HG03175 (cell line): ENCODE measurements around the gene MSTO1.
A peak's percentile ranks its signal among the peaks of the same experiment; 100 is the strongest.
"Not testable (repeated sequence)": the region's sequence is repeated elsewhere in the genome, so short reads cannot be mapped to it uniquely, and the experiment has no call there.

Experiments
- ATAC-seq: cut with Tn5 transposase; IDR thresholded peaks from one replicate; pipeline ENCODE4 v1.9.1; 2021; ENCODE audit warnings: mild to moderate bottlenecking, moderate library complexity; ENCODE audit not compliant: unreplicated experiment

Gene MSTO1

DNA sequence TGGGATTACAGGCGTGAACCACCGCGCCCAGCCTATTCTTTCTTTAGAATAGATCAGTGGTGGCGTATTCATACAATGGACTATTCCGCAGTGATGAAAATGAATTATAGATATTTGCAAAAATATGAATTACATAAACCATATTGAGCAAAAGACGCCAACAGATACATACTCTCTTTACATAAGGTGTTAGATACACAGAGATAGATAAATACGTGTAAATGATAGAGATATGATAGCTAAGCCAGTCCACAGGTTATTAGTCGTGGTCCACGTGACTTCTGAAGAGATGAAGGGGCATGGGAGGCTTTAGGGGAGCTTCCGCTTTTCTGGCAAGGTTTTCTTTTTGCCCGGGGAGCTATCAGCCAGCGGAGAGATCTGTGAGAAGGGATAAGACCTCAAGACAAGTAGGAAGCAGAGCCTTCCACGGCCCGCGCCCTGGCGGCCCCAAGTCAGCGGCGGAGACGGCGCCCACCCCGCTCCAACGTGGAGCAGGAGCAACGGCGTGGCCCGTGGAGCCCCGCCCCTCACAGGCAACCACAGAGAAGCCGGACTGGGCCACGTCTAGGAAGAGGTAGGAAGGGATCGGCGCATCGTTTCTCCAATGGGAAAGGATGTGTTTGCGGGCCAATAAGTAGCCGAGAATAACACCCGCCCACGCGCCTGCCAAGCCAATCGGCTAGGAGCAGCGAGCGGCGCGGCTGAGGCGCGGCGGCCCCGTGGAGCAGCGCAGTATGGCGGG, at the start of gene MSTO1:
MSTO1 (plus strand) TSS at position 704 of the 742 bp plus-strand sequence; CDS start at position 735, 31 bp downstream.
- ATAC-seq = peak; percentile 93

DNA sequence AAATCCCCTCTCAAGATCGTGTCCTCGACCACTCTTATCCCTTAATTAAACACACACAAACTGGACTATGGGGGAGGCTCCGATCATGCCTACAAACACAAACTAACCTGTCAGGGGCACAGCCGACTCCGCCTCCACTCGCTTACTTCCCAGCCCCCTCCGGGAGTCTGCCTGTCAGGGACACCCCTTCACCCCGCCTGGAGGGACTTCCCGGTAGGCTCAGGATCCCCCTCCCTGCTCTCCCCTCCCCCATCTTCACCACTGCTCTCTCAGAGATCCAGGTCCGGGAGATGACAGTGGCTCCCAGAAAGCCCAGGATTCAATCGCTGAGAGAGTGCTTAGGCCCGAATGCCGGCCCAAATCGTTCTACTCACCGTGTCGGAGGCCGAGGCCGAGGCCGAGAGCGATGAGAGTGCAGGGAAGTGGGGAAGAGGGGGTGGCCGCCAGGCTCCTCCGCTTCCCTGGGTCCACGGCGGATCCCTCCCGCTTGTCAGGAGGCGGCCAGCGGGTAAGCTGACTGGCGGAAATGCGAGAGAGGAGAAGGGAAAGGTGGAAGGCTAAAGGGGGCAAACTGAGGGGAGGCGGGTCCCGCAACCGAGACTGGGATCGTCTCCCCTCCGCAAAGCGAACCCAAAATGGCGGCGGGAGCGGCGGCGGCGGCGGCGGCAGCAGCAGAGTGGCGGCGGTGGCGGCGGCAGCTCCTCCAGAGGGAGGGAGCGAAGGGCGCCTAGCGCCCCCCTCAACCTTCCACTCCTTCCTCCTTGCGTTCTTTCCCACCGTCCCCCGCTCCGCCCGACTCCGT, 48.0 kb upstream of the MSTO1 start:
- ATAC-seq = peak; percentile 22

DNA sequence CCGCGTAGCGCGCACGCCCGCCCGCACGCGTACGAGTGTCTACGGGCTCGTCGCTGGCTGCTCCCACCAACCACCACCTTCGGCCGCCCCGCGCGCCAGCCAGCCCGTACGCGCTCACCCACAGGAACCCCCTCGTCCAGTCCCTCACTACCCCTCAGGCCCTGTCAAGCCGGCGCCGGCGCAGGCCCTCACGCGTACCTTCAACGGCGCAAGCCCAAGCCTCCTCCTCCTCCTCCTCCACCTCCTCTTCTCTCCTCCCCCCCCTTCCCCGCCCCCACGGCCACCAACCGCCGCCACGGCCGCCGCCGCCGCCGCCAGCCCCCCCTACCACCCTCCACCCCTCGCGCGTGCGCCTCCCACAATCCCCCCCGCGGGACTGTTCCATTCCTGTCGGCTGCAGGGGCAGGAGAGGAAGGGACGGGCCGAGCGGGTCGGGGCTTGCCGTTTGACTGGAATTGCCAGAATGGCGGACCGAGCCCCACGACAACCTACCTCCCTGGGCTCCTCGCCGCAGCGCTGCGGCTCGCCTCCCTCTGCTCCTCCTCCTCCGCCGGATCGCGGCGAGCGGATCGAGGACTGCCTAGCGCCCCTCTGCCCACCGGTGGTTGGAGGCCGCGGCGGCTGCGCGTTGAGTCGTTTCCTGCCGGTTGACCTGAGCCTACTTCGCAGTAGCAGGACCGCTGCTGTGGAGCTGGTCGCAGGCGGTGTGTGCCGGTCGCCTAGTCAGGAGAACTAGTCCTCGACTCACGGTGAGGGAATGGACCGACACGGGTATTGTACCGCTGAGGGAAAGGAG, 47.2 kb upstream of the MSTO1 start, which contains the start of gene ASH1L:
ASH1L (minus strand) TSS at position 223 of the 796 bp plus-strand sequence. CDS start 41,284 bp downstream, outside the sequence.
- peak; percentile 77 for ATAC-seq

DNA sequence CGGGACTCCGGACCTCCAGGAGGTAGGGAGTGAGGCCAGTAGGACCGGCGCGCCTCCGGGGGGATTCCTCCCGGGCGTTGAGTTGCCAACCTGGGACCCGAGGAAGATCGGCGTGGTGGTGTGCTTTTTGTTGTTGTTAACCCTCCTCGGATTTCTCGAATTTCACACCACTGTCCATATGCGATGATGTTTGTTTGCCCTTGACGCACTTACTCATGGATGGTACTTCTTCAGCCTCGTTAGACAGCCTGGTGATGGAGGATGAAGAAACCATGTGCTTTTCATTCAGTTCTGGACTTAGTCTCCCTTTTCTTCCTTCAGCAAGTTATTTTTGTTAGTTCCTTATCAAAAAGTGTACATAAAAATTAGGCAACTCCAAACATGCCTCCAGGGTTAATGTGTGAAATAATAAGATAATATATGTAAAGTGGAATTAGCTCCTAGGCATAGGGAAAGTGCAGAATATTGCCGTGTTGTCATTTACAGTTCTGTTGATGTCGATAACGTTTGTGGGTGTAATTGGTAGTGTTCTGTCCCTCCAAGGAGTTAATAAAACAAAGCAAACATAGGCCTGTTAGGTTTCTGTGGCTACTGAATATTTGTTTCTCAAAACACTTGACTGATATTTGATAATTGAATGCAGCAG, 46.5 kb upstream of the MSTO1 start:
- peak; percentile 4 for ATAC-seq

DNA sequence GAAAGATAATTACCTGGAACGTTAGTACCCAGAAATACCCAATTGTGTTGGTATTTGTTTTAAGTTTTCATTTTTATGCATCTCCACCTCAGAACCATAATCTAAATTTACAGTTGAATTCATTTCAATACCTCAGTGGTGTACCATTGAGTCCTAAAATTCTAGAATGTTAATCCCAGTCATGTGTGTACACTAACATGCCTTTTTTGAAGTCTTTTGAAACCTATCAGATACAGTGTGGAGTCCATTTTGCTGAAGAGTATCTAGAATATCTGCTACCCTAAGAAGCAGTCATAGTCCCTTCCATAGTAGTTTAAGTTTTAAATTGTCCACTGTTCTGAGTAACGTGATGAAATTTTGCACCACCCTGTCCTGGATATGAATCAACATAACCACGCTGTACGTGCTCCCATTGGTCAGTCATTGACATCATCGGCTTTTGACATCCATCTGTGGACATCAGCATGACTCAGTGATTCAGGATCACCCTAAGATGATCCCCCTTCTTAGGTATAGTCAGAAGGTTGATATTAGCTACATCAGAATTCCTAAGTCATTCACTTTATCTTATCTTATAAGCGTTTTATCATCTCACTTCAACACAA, 39.9 kb upstream of the MSTO1 start:
- ATAC-seq = no peak

DNA sequence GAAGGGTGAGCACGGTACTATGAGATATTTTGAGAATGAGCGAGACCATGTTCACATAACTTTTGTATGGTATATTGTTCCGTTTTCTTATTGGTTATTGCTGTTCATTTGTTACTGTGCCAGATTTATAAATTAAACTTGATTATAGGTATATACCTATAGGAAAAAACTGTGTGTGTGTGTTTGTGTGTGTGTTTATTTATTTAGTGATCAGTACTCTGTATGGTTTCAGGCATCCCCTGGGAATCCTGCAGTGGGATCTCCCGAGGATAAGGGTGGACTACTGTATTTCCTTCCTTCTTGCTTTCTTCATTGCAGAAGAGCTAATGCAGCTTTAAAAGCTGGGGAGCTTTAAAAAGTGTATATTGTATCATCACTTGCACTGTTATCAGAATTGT, 39.4 kb upstream of the MSTO1 start:
- ATAC-seq = no peak

DNA sequence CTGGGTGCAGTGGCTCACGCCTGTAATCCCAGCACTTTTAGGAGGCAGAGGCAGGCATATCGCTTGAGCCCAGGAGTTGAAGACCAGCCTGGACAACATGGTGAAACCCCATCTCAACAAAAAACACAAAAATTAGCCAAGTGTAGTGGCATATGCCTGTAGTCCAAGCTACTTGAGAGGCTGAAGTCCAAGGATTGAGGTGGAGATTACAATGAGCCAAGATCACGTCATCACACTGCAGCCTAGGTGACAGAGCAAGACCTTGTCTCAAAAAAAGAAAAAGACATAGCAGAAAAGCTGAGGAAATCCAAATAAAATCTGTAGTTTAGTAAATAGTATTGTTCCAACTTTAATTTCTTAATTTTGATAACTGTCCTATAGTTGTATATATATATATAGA, 35.9 kb upstream of the MSTO1 start:
- ATAC-seq = no peak

DNA sequence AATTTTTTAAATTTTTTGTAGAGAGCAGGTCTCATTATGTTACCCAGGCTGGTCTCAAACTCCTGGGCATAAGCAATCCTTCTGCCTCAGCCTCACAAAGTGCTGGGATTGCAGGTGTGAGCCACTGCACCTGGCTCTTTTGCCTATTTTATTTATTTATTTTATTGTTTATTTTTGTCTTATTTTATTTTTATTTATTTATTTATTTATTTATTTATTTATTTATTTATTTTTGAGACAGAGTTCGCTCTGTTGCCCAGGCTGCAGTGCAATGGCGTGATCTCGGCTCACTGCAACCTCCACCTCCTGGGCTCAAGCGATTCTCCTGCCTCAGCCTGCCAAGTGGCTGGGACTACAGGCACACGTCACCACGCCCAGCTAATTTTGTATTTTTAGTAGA, 34.4 kb upstream of the MSTO1 start:
- ATAC-seq = not testable (repeated sequence)

DNA sequence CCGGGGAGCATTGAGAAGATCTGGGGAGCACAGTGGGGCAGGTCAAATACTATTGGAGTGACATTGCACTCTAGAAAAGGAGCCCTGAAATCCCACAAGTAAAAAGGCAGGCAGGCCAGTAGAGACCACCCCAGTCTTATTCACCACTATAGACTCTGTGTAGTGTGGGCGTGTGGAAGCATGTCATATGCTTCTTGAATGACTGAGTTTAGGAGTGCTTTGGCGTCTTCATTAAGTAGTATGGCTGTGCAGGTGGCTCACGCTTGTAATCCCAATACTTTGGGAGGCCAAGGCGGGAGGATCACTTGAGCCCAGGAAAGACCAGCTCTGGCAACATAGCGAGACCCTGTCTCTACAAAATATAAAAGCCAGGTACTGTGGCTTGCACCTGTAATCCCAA, 26.2 kb upstream of the MSTO1 start:
- ATAC-seq = not testable (repeated sequence)

DNA sequence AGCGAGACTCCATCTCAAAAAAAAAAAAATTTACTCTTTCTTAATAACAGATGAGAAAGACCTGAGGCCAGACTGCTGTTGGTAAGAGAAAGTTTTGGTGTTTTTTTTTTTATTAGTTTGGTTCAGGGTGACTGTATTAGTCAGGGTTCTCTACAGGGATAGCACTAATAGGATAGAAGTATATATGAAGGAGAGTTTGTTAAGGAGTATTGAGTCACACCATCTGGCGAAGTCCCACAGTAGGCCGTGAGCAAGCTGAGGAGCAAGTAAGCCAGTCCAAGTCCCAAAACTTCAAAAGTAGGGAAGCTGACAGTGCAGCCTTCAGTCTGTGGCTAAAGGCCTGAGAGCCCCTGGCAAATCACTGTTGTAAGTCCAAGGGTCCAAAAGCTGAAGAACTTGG, 20.7 kb upstream of the MSTO1 start:
- ATAC-seq = not testable (repeated sequence)

DNA sequence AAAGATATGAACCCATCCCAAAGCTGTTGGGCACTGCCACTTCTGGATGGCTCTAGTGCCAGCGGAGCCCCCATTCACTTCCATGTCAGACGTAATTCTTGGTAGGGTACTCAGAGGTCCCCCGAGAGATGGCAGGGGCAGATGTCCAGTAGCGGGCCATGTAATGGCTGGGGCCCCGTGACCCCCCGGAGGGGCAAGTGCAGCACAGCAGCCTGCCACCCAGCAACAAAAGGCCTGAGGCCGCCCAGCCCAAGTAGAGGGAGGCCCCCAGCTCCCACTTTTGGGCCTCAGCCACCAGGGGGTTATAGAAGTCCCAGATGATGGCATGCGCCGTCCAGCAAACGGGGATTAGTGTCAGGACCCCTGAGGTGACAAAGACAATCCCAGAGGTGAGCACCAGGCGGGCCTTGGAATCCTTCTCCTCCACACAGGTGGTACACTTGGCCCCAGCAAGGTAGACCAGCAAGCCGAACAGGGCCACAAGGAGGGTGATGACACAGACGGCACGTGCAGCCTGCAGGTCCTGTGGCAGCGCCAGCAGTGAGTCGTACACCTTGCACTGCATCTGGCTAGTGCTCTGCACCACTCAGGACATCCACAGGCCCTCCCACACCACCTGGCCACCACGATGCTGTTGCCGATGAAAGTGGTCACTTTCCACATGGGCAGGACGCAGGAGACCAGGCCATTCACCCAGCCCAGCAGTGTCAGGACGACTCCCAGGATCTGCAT, 19.3 kb upstream of the MSTO1 start:
- not testable (repeated sequence) for ATAC-seq

DNA sequence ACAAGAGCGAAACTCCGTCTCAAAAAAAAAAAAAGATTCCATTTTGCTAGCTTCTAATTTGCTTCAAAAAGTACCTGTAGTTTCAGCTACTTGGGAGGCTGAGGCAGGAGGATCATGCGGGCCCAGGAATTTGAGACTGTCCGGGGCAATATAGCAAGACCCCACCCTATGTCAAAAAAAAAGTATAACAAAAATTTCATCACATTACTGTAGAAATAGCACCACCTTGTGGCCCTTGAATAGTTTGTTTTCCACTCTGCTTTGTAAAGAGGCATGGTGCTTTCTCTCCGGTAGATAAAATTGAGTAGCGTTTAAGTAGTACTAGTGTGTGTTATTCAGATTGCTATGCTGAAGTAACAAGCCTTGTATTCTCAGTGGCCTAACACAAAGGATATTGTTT, 18.2 kb upstream of the MSTO1 start:
- no peak for ATAC-seq

DNA sequence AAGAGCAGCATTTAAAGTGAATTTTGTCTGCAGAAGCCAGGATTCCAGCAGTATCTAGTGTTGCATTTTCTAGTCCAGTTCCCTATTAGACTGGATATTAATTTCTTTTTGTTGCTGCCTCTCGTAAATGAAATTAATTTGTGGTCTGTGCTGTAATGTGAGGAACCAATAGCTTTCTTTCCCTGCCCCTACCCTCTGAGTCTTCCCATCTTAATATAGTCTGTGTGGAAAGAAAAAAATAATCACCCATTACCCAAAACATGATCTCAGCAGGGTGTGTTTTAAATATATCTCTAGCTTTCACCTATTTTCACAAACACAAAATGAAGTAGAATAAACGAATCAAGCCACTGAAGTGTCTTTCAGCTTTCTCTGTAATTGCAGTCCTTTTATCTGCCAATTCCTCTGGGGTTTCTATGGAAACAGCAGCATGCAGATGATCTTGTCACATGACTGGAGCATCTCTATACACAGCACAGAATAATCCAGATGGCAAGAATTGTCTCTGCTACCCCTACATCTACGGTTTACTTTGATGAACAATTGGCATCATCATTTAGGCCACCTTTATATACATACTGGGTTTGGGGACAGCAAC, 14.0 kb upstream of the MSTO1 start:
- ATAC-seq = not testable (repeated sequence)

DNA sequence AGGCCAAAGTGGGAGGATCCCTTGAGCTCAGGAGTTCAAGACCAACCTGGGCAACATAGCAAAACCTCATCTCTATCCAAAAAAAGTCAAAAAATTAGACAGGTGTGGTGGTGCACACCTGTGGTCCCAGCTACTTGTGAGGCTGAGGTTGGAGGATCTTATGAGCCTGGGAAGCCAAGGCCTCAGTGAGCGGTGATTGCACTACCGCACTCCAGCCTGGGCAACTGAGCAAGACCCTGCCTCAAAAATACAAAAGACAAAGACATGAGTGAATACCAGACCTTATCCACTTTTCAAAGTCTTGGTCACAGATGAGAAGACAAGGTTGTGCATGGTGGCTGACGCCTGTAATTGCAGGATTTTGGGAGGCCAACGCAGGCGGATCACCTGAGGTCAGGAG, 13.2 kb upstream of the MSTO1 start:
- no peak for ATAC-seq

DNA sequence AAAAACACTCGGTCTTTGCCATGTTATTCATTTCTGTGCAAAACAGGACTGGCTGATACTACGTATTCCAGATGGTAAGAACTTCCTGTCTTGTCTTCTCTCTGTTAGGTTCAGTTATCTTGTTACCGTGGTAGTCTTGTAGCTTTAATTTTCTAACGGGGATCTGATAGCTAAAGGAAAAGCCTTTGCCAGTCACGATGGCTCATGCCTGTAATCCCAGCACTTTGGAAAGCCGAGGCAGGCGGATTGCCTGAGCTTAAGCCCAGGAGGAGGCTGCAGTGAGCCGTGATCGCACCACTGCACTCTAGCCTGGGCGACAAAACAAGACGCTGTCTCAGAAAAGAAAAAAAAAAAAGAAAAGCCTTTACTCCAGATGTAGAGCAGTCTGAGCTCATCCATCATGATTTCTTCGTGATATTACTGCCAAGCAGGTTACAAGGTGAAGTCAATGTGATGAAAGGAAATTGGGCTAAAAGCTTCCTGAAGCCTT, 11.1 kb upstream of the MSTO1 start:
- no peak for ATAC-seq

DNA sequence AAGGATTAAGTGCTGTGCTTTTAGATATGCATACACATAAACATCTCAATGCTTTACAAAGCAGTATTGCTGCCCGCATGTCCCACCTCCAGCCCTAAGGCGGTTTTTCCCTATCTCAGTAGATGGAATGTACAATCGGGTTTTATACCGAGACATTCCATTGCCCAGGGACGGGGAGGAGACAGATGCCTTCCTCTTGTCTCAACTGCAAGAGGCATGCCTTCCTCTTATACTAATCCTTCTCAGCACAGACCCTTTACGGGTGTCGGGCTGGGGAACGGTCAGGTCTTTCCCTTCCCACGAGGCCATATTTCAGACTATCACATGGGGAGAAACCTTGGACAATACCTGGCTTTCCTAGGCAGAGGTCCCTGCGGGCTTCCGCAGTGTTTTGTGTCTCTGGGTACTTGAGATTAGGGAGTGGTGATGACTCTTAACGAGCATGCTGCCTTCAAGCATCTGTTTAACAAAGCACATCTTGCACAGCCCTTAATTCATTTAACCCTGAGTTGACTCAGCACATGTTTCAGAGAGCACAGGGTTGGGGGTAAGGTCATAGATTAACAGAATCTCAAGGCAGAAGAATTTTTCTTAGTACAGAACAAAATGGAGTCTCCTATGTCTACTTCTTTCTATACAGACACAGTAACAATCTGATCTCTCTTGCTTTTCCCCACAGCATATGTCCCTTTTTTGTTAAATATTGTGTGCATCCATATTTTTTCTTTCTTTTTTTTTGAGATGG, 10.0 kb upstream of the MSTO1 start:
- not testable (repeated sequence) for ATAC-seq

DNA sequence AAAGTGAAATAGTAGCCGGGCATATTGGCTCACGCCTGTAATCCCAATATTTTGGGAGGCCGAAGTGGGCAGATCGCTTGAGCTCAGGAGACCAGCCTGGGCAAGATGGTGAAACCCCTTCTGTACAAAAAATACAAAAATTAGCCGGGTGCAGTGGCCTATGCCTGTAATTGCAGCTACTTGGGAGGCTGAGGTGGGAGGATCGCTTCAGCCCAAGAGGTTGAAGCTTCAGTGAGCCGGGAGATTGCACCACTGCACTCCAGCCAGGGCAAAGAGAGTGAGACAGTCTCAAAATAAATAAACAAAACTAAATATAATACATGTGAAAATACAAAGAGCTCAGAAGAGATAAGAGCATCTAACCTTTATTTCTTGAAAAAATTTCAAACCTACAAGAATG, 2.3 kb upstream of the MSTO1 start:
- no peak for ATAC-seq

DNA sequence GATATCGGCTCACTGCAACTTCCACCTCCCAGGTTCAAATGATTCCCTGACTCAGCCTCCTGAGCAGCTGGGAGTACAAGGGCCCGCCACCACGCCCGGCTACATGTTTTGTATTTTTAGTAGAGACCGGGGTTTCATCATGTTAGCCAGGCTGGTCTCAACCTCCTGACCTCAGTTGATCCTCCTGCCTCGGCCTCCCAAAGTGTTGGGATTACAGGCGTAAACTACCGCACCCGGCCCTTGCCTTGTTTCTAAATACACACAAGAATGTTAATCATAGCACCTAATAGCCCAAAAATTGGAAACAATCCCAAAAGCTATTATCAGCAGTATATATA, 1.2 kb upstream of the MSTO1 start:
- ATAC-seq = no peak

DNA sequence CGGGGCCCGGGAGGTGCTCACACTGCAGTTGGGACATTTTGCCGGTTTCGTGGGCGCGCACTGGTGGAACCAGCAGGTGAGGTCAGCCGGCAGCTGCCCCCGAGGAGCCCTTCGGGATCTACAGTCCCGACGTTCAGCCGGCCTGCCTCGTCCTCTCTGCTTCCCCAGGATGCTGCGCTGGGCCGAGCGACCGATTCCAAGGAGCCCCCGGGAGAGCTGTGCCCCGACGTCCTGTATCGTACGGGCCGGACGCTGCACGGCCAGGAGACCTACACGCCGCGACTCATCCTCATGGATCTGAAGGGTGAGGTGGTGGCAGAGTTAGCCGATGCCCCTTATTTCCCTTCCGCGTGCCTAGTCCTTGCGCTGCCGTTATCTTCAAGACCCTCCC, 234 bp downstream of the MSTO1 start:
- not testable (repeated sequence) for ATAC-seq
